NB4 (cell line): ENCODE measurements around the gene PGPEP1.
"Not testable (repeated sequence)": the region's sequence is repeated elsewhere in the genome, so short reads cannot be mapped to it uniquely, and the experiment has no call there.

Source experiments
- DNase-seq: peaks from one replicate; pipeline ENCODE4 v3.0.0; 2010; ENCODE audit warnings: low read depth
- H3K4me3 ChIP-seq: one replicate; pipeline ENCODE4 v1.5.1; 2011; ENCODE audit warnings: mild to moderate bottlenecking, low read depth, low read length, moderate library complexity
- MAX ChIP-seq: IDR thresholded peaks from 2 replicates; pipeline ENCODE4 v1.6.1; 2011; ENCODE audit warnings: low read depth, low read length
- MYC ChIP-seq: IDR thresholded peaks from 2 replicates; pipeline ENCODE4 v1.6.1; 2011; ENCODE audit warnings: low read depth, low read length
- POLR2A ChIP-seq: IDR thresholded peaks from 2 replicates; pipeline ENCODE4 v1.6.1; 2011; ENCODE audit warnings: mild to moderate bottlenecking; ENCODE audit not compliant: insufficient read length; ENCODE audit errors: extremely low read depth
- TF ChIP-seq, protein P1 (sequence below): IDR thresholded peaks from one replicate; pipeline ENCODE4 v1.5.1; 2012; ENCODE audit warnings: low read depth, low read length

The PGPEP1 gene

GRCh38 chr19:18319591-18320135, 20.7 kb upstream of the PGPEP1 start:
- TF ChIP-seq, protein P1, sequence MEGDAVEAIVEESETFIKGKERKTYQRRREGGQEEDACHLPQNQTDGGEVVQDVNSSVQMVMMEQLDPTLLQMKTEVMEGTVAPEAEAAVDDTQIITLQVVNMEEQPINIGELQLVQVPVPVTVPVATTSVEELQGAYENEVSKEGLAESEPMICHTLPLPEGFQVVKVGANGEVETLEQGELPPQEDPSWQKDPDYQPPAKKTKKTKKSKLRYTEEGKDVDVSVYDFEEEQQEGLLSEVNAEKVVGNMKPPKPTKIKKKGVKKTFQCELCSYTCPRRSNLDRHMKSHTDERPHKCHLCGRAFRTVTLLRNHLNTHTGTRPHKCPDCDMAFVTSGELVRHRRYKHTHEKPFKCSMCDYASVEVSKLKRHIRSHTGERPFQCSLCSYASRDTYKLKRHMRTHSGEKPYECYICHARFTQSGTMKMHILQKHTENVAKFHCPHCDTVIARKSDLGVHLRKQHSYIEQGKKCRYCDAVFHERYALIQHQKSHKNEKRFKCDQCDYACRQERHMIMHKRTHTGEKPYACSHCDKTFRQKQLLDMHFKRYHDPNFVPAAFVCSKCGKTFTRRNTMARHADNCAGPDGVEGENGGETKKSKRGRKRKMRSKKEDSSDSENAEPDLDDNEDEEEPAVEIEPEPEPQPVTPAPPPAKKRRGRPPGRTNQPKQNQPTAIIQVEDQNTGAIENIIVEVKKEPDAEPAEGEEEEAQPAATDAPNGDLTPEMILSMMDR: no peak
- TF ChIP-seq MAX: no peak
- no peak for TF ChIP-seq POLR2A
- TF ChIP-seq MYC: no peak
- H3K4me3 ChIP-seq: no peak overlapping the region
- DNase-seq: no peak

- TF ChIP-seq, protein P1: no peak
- no peak for TF ChIP-seq MAX
- TF ChIP-seq MYC: no peak
- TF ChIP-seq POLR2A: no peak
- no peak for DNase-seq
- peak overlapping the region; percentile 97 for H3K4me3 ChIP-seq
Observed at GRCh38 chr19:18320865-18321733, 19.3 kb upstream of the PGPEP1 start.

DNA sequence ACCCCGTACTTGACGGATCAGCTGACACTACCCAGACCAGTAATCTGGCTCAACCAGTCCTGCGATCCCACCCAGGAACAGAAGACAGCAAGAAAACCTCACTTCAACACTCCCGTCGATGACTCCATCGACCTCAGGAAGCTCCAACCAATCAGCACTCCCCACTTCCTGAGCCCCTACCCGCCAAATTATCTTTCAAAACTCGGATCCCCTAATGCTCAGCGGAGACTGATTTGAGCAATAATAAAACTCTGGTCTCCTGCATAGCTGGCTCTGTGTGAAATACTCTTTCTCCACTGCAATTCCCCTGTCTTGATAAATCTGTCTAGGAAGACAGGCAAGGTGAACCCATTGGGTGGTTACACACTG, 18.7 kb upstream of the PGPEP1 start:
- peak; percentile 81 for DNase-seq
- no peak for TF ChIP-seq MYC
- no peak for TF ChIP-seq POLR2A
- TF ChIP-seq MAX: no peak
- TF ChIP-seq, protein P1: no peak
- peak overlapping the region; percentile 97 for H3K4me3 ChIP-seq

DNA sequence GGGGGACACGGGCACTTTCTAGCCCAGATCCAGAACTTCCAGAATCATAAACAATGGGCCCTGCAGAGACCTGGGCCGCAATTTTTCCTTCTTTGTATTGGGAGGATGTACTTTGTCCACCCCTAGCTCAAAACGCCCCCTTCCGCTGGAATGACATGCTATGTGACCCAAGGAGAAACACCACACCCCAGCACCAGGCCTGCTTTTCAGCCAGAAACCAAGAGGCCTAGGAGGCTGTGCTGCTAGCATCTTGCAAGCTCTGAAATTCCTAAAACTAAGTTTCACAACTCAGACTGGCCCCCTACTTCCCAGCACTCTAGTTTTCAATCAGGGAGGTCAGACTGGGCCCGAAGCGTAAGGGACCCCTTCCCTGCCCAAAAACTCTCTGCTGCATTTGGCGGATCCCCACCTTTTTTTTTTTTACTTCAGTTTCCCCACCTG, 18.1 kb upstream of the PGPEP1 start:
- H3K4me3 ChIP-seq: peak overlapping the region; percentile 97
- TF ChIP-seq POLR2A (no peak), MAX (no peak), MYC (no peak)
- TF ChIP-seq, protein P1: peak; percentile 50
- DNase-seq: peak; percentile 83

DNA sequence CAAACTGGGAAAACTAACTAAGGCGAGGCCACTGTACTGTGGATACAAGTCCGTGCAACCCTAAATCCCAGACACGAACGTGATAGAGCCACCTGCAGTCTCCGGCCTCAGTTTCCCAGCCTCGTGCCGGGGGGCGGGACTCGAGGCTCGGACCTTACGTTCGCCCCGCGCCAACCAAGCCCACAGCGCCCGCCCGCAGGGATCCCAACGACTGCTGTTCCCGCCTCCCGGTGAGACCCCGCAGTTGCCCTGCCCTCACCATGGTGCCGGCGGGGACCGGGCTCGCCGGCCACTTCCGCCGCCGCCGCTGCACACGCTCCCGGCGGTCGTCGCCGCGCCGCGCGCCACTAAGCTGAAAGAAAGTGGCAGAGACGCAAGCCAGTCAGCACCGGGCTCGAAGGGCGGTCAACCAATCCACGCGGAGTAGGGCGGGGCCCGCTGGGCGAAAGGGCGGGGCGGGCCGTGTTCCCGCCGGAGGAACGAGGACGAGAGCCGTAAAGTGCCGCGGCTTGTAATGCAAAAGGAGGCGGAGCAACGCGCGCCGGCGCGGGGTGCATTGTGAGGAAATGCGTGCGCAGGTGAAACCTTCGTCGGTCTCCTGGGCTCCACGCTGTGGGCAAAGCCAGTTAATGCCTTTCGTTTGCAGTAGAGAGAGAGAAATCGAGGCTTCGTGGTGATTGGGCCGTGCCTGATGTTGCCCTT, 17.5 kb upstream of the PGPEP1 start, which contains the start of gene LSM4:
LSM4 (minus strand) TSS at position 318 of the 702 bp plus-strand sequence; CDS start at position 262, 56 bp downstream.
- TF ChIP-seq, protein P1: peak; percentile 35
- TF ChIP-seq POLR2A (peak; percentile 78), MYC (peak; percentile 76), MAX (peak; percentile 81)
- DNase-seq: peak; percentile 98
- peak within 1 kb of the TSS; percentile 97 for H3K4me3 ChIP-seq

GRCh38 chr19:18324373-18324731, 16.0 kb upstream of the PGPEP1 start:
- not testable (repeated sequence) for H3K4me3 ChIP-seq, DNase-seq
